Neural crest cell (in vitro differentiated cells): ENCODE results near the gene MDH2. TPM values are rescaled to one million over a fixed set of nuclear protein-coding genes. Genes with fewer than 3 reads are reported as not detected.
"Not testable (repeated sequence)": the region's sequence is repeated elsewhere in the genome, so short reads cannot be mapped to it uniquely, and the experiment has no call there.

Source experiments
- DNase-seq: peaks from one replicate; pipeline ENCODE4 v3.0.0; 2021; ENCODE audit warnings: low read depth, mixed read lengths, low spot score
- H3K27ac Mint-ChIP-seq: one replicate; pipeline ENCODE4 v1.8.0; 2021; ENCODE audit warnings: mild to moderate bottlenecking, mixed read lengths; ENCODE audit not compliant: unreplicated experiment
- H3K27me3 Mint-ChIP-seq: 2 replicates; pipeline ENCODE4 v1.8.0; 2021; ENCODE audit warnings: low read depth, mild to moderate bottlenecking, mixed read lengths
- H3K36me3 Mint-ChIP-seq: 2 replicates; pipeline ENCODE4 v1.8.0; 2021; ENCODE audit warnings: low read depth, mild to moderate bottlenecking, mixed read lengths
- H3K4me1 Mint-ChIP-seq: 2 replicates; pipeline ENCODE4 v1.8.0; 2021; ENCODE audit warnings: mixed read lengths
- H3K4me3 Mint-ChIP-seq: one replicate; pipeline ENCODE4 v1.8.0; 2021; ENCODE audit warnings: mild to moderate bottlenecking, mixed read lengths
- H3K9me3 Mint-ChIP-seq: 2 replicates; pipeline ENCODE4 v1.8.0; 2021; ENCODE audit warnings: mixed read lengths
- total RNA-seq: library from RNA; stranded (reverse); gene quantifications from 2 replicates; pipeline ENCODE4 v1.2.1, GENCODE V29; 2021
- TF ChIP-seq, protein P1 (sequence below): fragments of 200-600 bp; sonication (generic); conservative IDR thresholded peaks from 2 replicates; pipeline ENCODE4 v1.5.0; 2021; ENCODE audit warnings: antibody characterized with exemption, mild to moderate bottlenecking

The MDH2 gene
- total RNA-seq, 1 donor from 2014 or later: 169 TPM

DNA sequence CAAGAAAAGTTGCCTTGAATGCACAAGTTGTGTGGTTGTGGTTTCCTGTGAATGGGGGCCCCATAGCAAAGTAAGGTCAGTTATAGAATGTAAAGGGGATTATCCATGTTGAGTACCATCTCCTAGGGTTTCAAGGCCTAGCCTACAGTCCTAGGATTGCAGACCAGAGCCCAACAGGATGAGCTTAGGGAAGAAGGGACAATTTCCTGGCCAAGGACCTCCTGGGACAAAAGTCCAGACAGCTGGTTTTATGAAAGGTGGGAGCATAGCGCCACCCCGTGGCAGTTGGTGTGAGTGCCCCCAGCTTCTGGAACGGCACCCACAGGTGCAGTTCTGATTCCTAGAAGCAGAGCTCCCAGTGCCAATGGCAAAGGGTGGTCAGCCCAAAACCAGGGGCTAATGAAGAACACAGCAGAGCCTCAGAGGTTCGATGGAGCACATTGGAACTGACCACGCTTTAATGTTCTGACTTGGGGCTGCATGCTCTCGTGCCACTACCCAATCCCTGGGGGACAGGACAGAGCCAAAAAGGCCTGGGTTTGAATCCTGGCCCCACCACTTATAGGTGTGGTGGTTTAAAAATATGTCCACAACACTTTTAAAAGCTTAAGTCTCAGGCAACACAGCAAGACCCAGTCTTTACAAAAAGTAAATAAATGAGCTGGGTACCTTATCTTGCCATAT lies 27.7 kb upstream of the MDH2 start:
- H3K27me3 Mint-ChIP-seq: no peaks in the 10 kb centered on the region
- H3K4me1 Mint-ChIP-seq: peaks cover 3% of the 10 kb centered on the region
- H3K9me3 Mint-ChIP-seq: no peaks in the 10 kb centered on the region
- H3K36me3 Mint-ChIP-seq: peaks cover 23% of the 10 kb centered on the region
- H3K4me3 Mint-ChIP-seq: no peak overlapping the region
- peak overlapping the region; percentile 67 for H3K27ac Mint-ChIP-seq
- peak; percentile 73 for DNase-seq
- TF ChIP-seq, protein P1, sequence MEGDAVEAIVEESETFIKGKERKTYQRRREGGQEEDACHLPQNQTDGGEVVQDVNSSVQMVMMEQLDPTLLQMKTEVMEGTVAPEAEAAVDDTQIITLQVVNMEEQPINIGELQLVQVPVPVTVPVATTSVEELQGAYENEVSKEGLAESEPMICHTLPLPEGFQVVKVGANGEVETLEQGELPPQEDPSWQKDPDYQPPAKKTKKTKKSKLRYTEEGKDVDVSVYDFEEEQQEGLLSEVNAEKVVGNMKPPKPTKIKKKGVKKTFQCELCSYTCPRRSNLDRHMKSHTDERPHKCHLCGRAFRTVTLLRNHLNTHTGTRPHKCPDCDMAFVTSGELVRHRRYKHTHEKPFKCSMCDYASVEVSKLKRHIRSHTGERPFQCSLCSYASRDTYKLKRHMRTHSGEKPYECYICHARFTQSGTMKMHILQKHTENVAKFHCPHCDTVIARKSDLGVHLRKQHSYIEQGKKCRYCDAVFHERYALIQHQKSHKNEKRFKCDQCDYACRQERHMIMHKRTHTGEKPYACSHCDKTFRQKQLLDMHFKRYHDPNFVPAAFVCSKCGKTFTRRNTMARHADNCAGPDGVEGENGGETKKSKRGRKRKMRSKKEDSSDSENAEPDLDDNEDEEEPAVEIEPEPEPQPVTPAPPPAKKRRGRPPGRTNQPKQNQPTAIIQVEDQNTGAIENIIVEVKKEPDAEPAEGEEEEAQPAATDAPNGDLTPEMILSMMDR: peak; percentile 88

DNA sequence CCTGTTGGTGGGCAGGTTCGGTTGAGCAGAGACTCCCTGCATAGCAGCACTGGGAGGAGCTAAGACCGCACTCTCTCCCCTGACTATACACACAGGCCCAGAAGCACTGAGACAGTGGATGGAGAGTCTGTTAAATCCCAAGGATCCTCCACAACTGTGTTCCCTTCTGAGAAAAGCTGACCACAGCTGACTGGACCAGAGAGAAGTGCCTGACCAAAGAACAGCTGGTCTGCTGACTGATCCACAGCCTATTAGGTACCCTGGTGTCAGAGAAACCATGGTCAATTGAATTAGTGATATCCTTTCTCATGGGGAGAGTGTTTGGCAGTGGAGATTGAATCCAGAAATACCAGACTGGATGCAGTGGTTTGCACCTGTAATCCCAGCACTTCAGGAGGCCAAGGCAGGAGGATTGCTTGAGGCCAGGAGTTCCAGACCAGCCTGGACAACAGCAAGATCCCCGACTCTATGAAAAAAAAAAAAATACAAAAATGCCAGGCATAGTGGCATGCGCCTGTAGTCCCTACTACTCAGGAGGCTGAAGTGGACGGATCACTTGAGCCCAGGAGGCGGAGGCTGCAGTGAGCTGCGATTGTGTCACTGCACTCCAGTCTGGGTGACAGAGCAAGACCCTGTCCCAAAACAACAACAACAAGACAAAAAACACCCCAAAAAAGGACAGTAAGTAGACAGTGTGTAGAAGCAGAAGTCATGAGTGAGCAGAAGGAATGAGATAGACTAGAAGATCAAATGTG lies 25.7 kb upstream of the MDH2 start:
- Mint-ChIP-seq H3K4me1 (peaks cover 3% of the 10 kb centered on the region), H3K27ac (no peak overlapping the region), H3K27me3 (no peaks in the 10 kb centered on the region), H3K9me3 (no peaks in the 10 kb centered on the region), H3K36me3 (peaks cover 17% of the 10 kb centered on the region), H3K4me3 (no peak overlapping the region)
- DNase-seq: no peak
- TF ChIP-seq, protein P1: no peak

DNA sequence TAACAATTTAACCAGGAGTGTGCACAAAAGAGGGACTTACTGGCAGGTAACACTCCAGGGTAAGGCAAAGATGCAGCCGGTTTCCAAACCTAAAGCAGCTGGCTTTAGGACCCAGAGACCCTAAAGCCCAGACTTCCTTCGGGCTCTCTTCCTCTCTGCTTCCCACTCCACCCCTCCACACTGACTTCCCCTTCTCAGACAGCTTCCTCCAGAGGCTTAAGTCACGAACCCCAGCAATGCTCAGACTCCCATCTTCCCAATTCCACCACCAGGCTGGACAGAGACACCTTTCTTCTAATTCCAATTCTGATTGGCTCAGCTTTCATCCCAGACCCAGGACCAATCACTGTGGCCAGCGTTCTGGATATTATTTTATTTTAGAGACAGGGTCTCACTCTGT lies 24.9 kb upstream of the MDH2 start:
- H3K4me1 Mint-ChIP-seq: peaks cover 3% of the 10 kb centered on the region
- no peak overlapping the region for H3K4me3 Mint-ChIP-seq
- H3K27me3 Mint-ChIP-seq: no peaks in the 10 kb centered on the region
- peaks cover 14% of the 10 kb centered on the region for H3K36me3 Mint-ChIP-seq
- TF ChIP-seq, protein P1: no peak
- DNase-seq: no peak
- peak overlapping the region; percentile 31 for H3K27ac Mint-ChIP-seq
- H3K9me3 Mint-ChIP-seq: no peaks in the 10 kb centered on the region

DNA sequence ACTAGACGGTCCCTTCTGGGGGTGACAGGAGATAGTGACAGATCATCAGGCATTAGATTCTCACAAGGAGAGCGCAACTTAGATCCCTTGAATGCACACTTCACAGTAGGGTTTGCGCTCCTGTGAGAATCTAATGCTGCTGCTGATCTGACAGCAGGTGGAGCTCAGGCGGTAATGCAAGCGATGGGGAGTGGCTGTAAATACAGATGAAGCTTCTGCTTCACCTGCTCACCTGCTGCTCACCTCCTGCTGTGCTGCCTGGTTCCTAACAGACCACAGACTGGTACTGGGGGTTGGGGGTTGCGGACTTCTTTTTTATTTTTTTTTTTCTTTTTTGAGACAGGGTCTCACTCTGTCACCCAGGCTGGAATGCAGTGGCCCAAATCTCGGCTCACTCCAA lies 18.2 kb upstream of the MDH2 start:
- H3K27me3 Mint-ChIP-seq, H3K36me3 Mint-ChIP-seq, H3K9me3 Mint-ChIP-seq, DNase-seq, H3K4me1 Mint-ChIP-seq, H3K27ac Mint-ChIP-seq, H3K4me3 Mint-ChIP-seq: not testable (repeated sequence)

DNA sequence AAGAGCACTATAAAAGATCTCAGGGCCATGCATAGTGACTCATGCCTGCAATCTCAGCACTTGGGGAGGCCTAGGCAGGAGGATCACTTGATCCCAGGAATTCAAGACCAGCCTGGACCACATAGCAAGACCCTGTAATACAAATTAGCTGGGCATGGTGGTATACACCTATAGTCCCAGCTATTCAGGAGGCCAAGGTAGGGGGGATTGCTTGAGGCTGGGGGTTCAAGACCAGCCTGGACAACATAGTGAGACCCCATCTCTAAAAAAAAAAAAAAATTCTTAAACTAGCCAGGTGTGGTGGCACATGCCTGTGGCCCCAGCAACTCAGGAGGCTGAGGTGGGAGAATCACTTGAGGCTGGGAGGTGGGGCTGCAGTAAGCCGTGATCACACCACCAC lies 15.9 kb upstream of the MDH2 start:
- TF ChIP-seq, protein P1: no peak

DNA sequence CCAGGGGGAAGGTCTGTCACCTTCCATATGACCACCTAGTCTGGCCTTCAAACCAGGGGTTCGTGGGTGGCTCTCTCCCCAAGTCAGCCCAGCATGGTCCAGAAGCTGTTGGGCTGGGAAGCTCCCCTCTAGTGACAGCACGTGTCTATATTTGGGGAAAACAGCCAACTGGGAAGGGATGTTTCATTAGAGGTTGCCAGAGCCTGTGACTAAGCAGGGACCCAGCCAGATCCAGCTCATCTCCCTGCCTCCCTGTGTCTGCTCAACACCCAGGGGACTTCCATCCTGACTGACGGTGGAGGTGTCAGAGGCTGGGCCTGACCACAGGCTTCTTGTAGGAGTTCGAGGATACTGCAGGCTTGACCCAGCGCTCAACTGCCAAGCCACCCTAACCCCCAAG lies 10.6 kb upstream of the MDH2 start:
- TF ChIP-seq, protein P1: no peak
- peaks cover 2% of the 10 kb centered on the region for H3K36me3 Mint-ChIP-seq
- no peaks in the 10 kb centered on the region for H3K4me1 Mint-ChIP-seq
- no peak overlapping the region for H3K27ac Mint-ChIP-seq
- H3K27me3 Mint-ChIP-seq: no peaks in the 10 kb centered on the region
- no peak overlapping the region for H3K4me3 Mint-ChIP-seq
- H3K9me3 Mint-ChIP-seq: no peaks in the 10 kb centered on the region
- DNase-seq: no peak

More for the DNA sequence above, 15.9 kb upstream of the MDH2 start:
- no peaks in the 10 kb centered on the region for H3K9me3 Mint-ChIP-seq
- no peak overlapping the region for H3K27ac Mint-ChIP-seq
- H3K4me3 Mint-ChIP-seq: no peak overlapping the region
- peaks cover 2% of the 10 kb centered on the region for H3K36me3 Mint-ChIP-seq
- H3K27me3 Mint-ChIP-seq: no peaks in the 10 kb centered on the region
- no peaks in the 10 kb centered on the region for H3K4me1 Mint-ChIP-seq
- no peak for DNase-seq
